ENCODE results near the gene KNG1.
"Not testable (repeated sequence)": the region's sequence is repeated elsewhere in the genome, so short reads cannot be mapped to it uniquely, and the experiment has no call there.

The KNG1 gene

GRCh38 chr3:186691676-186692075, 25.5 kb upstream of the KNG1 start:
- H3K36me3 ChIP-seq (ENCODE audit: control insufficient read depth, insufficient read depth, low read length) = no peaks in the 10 kb centered on the region
- no peak overlapping the region for H3K9ac ChIP-seq (ENCODE audit: low read length)
- H3K4me3 ChIP-seq (ENCODE audit: low read length) = no peak overlapping the region
- H3K9me3 ChIP-seq (ENCODE audit: control insufficient read depth, low read length) = no peaks in the 10 kb centered on the region
- H3K4me1 ChIP-seq (ENCODE audit: control insufficient read depth, insufficient read depth, low read length) = no peaks in the 10 kb centered on the region
- H3K27me3 ChIP-seq (ENCODE audit: control insufficient read depth, insufficient read depth, low read length) = peaks cover 13% of the 10 kb centered on the region

GRCh38 chr3:186693843-186694242, 23.3 kb upstream of the KNG1 start:
- H3K36me3 ChIP-seq (ENCODE audit: control insufficient read depth, insufficient read depth, low read length) = no peaks in the 10 kb centered on the region
- H3K4me1 ChIP-seq (ENCODE audit: control insufficient read depth, insufficient read depth, low read length) = no peaks in the 10 kb centered on the region
- no peaks in the 10 kb centered on the region for H3K9me3 ChIP-seq (ENCODE audit: control insufficient read depth, low read length)
- H3K4me3 ChIP-seq (ENCODE audit: low read length) = no peak overlapping the region
- H3K9ac ChIP-seq (ENCODE audit: low read length) = no peak overlapping the region
- H3K27me3 ChIP-seq (ENCODE audit: control insufficient read depth, insufficient read depth, low read length) = peaks cover 16% of the 10 kb centered on the region

GRCh38 chr3:186694288-186695032, 22.7 kb upstream of the KNG1 start:
- no peak overlapping the region for H3K4me3 ChIP-seq (ENCODE audit: low read length)
- no peaks in the 10 kb centered on the region for H3K9me3 ChIP-seq (ENCODE audit: control insufficient read depth, low read length)
- H3K4me1 ChIP-seq (ENCODE audit: control insufficient read depth, insufficient read depth, low read length) = no peaks in the 10 kb centered on the region
- no peaks in the 10 kb centered on the region for H3K36me3 ChIP-seq (ENCODE audit: control insufficient read depth, insufficient read depth, low read length)
- no peak overlapping the region for H3K9ac ChIP-seq (ENCODE audit: low read length)
- H3K27me3 ChIP-seq (ENCODE audit: control insufficient read depth, insufficient read depth, low read length) = peaks cover 16% of the 10 kb centered on the region

GRCh38 chr3:186696522-186696921, 20.6 kb upstream of the KNG1 start:
- no peak overlapping the region for H3K9ac ChIP-seq (ENCODE audit: low read length)

GRCh38 chr3:186697510-186697909, 19.6 kb upstream of the KNG1 start:
- Histone ChIP-seq H3K9me3 (ENCODE audit: control insufficient read depth, low read length) (no peaks in the 10 kb centered on the region), H3K27me3 (ENCODE audit: control insufficient read depth, insufficient read depth, low read length) (peaks cover 10% of the 10 kb centered on the region), H3K4me1 (ENCODE audit: control insufficient read depth, insufficient read depth, low read length) (no peaks in the 10 kb centered on the region), H3K36me3 (ENCODE audit: control insufficient read depth, insufficient read depth, low read length) (no peaks in the 10 kb centered on the region), H3K4me3 (ENCODE audit: low read length) (no peak overlapping the region), H3K9ac (ENCODE audit: low read length) (no peak overlapping the region)

More at GRCh38 chr3:186696522-186696921, 20.6 kb upstream of the KNG1 start:
- no peaks in the 10 kb centered on the region for H3K4me1 ChIP-seq (ENCODE audit: control insufficient read depth, insufficient read depth, low read length)
- no peaks in the 10 kb centered on the region for H3K36me3 ChIP-seq (ENCODE audit: control insufficient read depth, insufficient read depth, low read length)
- no peak overlapping the region for H3K4me3 ChIP-seq (ENCODE audit: low read length)
- no peaks in the 10 kb centered on the region for H3K9me3 ChIP-seq (ENCODE audit: control insufficient read depth, low read length)
- H3K27me3 ChIP-seq (ENCODE audit: control insufficient read depth, insufficient read depth, low read length) = peaks cover 16% of the 10 kb centered on the region

- H3K9ac ChIP-seq (ENCODE audit: low read length) = no peak overlapping the region
- H3K4me3 ChIP-seq (ENCODE audit: low read length) = no peak overlapping the region
Measured at GRCh38 chr3:186700267-186700666, 16.9 kb upstream of the KNG1 start.

GRCh38 chr3:186702451-186702850, 14.7 kb upstream of the KNG1 start:
- H3K27me3 ChIP-seq (ENCODE audit: control insufficient read depth, insufficient read depth, low read length); H3K9ac ChIP-seq (ENCODE audit: low read length); H3K36me3 ChIP-seq (ENCODE audit: control insufficient read depth, insufficient read depth, low read length); H3K4me3 ChIP-seq (ENCODE audit: low read length); H3K4me1 ChIP-seq (ENCODE audit: control insufficient read depth, insufficient read depth, low read length); H3K9me3 ChIP-seq (ENCODE audit: control insufficient read depth, low read length): not testable (repeated sequence)

More at GRCh38 chr3:186700267-186700666, 16.9 kb upstream of the KNG1 start:
- Histone ChIP-seq H3K9me3 (ENCODE audit: control insufficient read depth, low read length) (no peaks in the 10 kb centered on the region), H3K27me3 (ENCODE audit: control insufficient read depth, insufficient read depth, low read length) (peaks cover 5% of the 10 kb centered on the region), H3K36me3 (ENCODE audit: control insufficient read depth, insufficient read depth, low read length) (no peaks in the 10 kb centered on the region), H3K4me1 (ENCODE audit: control insufficient read depth, insufficient read depth, low read length) (no peaks in the 10 kb centered on the region)

GRCh38 chr3:186705882-186706780, 11.0 kb upstream of the KNG1 start:
- no peak overlapping the region for H3K4me3 ChIP-seq (ENCODE audit: low read length)
- no peaks in the 10 kb centered on the region for H3K36me3 ChIP-seq (ENCODE audit: control insufficient read depth, insufficient read depth, low read length)
- H3K9me3 ChIP-seq (ENCODE audit: control insufficient read depth, low read length) = no peaks in the 10 kb centered on the region
- no peak overlapping the region for H3K9ac ChIP-seq (ENCODE audit: low read length)
- peaks cover 5% of the 10 kb centered on the region for H3K27me3 ChIP-seq (ENCODE audit: control insufficient read depth, insufficient read depth, low read length)
- no peaks in the 10 kb centered on the region for H3K4me1 ChIP-seq (ENCODE audit: control insufficient read depth, insufficient read depth, low read length)

GRCh38 chr3:186708983-186709679, 8.0 kb upstream of the KNG1 start:
- Histone ChIP-seq H3K4me1 (ENCODE audit: control insufficient read depth, insufficient read depth, low read length) (no peaks in the 10 kb centered on the region), H3K36me3 (ENCODE audit: control insufficient read depth, insufficient read depth, low read length) (no peaks in the 10 kb centered on the region), H3K9ac (ENCODE audit: low read length) (no peak overlapping the region), H3K27me3 (ENCODE audit: control insufficient read depth, insufficient read depth, low read length) (peaks cover 5% of the 10 kb centered on the region), H3K4me3 (ENCODE audit: low read length) (no peak overlapping the region), H3K9me3 (ENCODE audit: control insufficient read depth, low read length) (no peaks in the 10 kb centered on the region)

- H3K4me1 ChIP-seq (ENCODE audit: control insufficient read depth, insufficient read depth, low read length); H3K4me3 ChIP-seq (ENCODE audit: low read length); H3K9ac ChIP-seq (ENCODE audit: low read length); H3K36me3 ChIP-seq (ENCODE audit: control insufficient read depth, insufficient read depth, low read length); H3K9me3 ChIP-seq (ENCODE audit: control insufficient read depth, low read length); H3K27me3 ChIP-seq (ENCODE audit: control insufficient read depth, insufficient read depth, low read length): not testable (repeated sequence)
Measured at GRCh38 chr3:186710694-186711093, 6.5 kb upstream of the KNG1 start.

GRCh38 chr3:186713499-186713898, 3.7 kb upstream of the KNG1 start:
- H3K36me3 ChIP-seq (ENCODE audit: control insufficient read depth, insufficient read depth, low read length) = no peaks in the 10 kb centered on the region
- H3K4me1 ChIP-seq (ENCODE audit: control insufficient read depth, insufficient read depth, low read length) = no peaks in the 10 kb centered on the region
- no peaks in the 10 kb centered on the region for H3K9me3 ChIP-seq (ENCODE audit: control insufficient read depth, low read length)
- H3K9ac ChIP-seq (ENCODE audit: low read length) = no peak overlapping the region
- H3K27me3 ChIP-seq (ENCODE audit: control insufficient read depth, insufficient read depth, low read length) = no peaks in the 10 kb centered on the region
- no peak overlapping the region for H3K4me3 ChIP-seq (ENCODE audit: low read length)

All from mucosa of stomach (tissue), 1 donor.